NCI-H2196 (cell line): Measurements from ENCODE around the gene HS6ST3.

ENCODE experiments used
- DNase-seq: peaks from one replicate; lab custom pipeline; 2025; ENCODE audit not compliant: unreplicated experiment; lab: John Stamatoyannopoulos, UW

The HS6ST3 gene

GRCh38 chr13:96532804-96533203 lies 442.9 kb downstream of the HS6ST3 start:
- no peak for DNase-seq

- DNase-seq: no peak
Measured at GRCh38 chr13:96533408-96533807, 443.5 kb downstream of the HS6ST3 start.

GRCh38 chr13:96539791-96540190 lies 449.9 kb downstream of the HS6ST3 start:
- no peak for DNase-seq

- no peak for DNase-seq
Measured at GRCh38 chr13:96540670-96541069, 450.8 kb downstream of the HS6ST3 start.

GRCh38 chr13:96542986-96543385 lies 453.1 kb downstream of the HS6ST3 start:
- no peak for DNase-seq

- no peak for DNase-seq
Measured at GRCh38 chr13:96544957-96545356, 455.1 kb downstream of the HS6ST3 start.

GRCh38 chr13:96546463-96546862 lies 456.6 kb downstream of the HS6ST3 start:
- no peak for DNase-seq

- no peak for DNase-seq
Measured at GRCh38 chr13:96551546-96551945, 461.6 kb downstream of the HS6ST3 start.

GRCh38 chr13:96552559-96552958 lies 462.7 kb downstream of the HS6ST3 start:
- DNase-seq: no peak

GRCh38 chr13:96553796-96554195 lies 463.9 kb downstream of the HS6ST3 start:
- no peak for DNase-seq

- DNase-seq: no peak
Measured at GRCh38 chr13:96573563-96573962, 483.7 kb downstream of the HS6ST3 start.

- no peak for DNase-seq
Measured at GRCh38 chr13:96575423-96576320, 485.8 kb downstream of the HS6ST3 start.

GRCh38 chr13:96581741-96582140 lies 491.8 kb downstream of the HS6ST3 start:
- no peak for DNase-seq

GRCh38 chr13:96615252-96615651 lies 525.3 kb downstream of the HS6ST3 start:
- no peak for DNase-seq

- no peak for DNase-seq
Measured at GRCh38 chr13:96617528-96617927, 527.6 kb downstream of the HS6ST3 start.

- no peak for DNase-seq
Measured at GRCh38 chr13:96621634-96622183, 531.8 kb downstream of the HS6ST3 start.

- no peak for DNase-seq
Measured at GRCh38 chr13:96629331-96629730, 539.4 kb downstream of the HS6ST3 start.

- DNase-seq: no peak
Measured at GRCh38 chr13:96632536-96633320, 542.8 kb downstream of the HS6ST3 start.

GRCh38 chr13:96636001-96636709 lies 546.2 kb downstream of the HS6ST3 start:
- no peak for DNase-seq

GRCh38 chr13:96637039-96637438 lies 547.1 kb downstream of the HS6ST3 start:
- no peak for DNase-seq

GRCh38 chr13:96646101-96646500 lies 556.2 kb downstream of the HS6ST3 start:
- DNase-seq: no peak
